ENCODE data around the gene PRR14L.

GRCh38 chr22:31748490-31748889 lies 1.4 kb downstream of the PRR14L start:
- no peak for TF ChIP-seq RAD21 (conservative IDR thresholded peaks at IDR 0.05)
- TF ChIP-seq TAF1 (IDR thresholded peaks at IDR 0.05; ENCODE audit: low read depth), result no peak

All from neural cell (in vitro differentiated cells).